Neural cell (in vitro differentiated cells): ENCODE measurements around the gene HMX1. TPM values are rescaled to one million over a fixed set of nuclear protein-coding genes. Genes with fewer than 3 reads are reported as not detected.

Experiments used
- H2AFZ ChIP-seq: fragments of 200-600, 300-800 bp; sonication (generic), shearing (Covaris generic); 2 replicates; pipeline ENCODE4 v1.6.0; 2014; ENCODE audit warnings: low read depth, mild to moderate bottlenecking, antibody characterized with exemption, low read length, moderate library complexity
- H3F3A ChIP-seq: fragments of 200-600 bp; shearing (Covaris generic); 2 replicates; pipeline ENCODE4 v1.6.1; 2016; ENCODE audit warnings: mild to moderate bottlenecking, moderate library complexity, mixed read lengths, antibody characterized with exemption, low read length; ENCODE audit not compliant: insufficient read depth, poor library complexity, severe bottlenecking
- H3K27ac ChIP-seq: fragments of 200-600, 300-800 bp; sonication (generic), shearing (Covaris generic); 2 replicates; pipeline ENCODE4 v1.5.1; 2014; ENCODE audit warnings: mild to moderate bottlenecking, low read length, moderate library complexity
- H3K27me3 ChIP-seq: fragments of 300-800, 200-600 bp; sonication (generic), shearing (Covaris generic); 2 replicates; pipeline ENCODE4 v1.6.0; 2014; ENCODE audit warnings: mild to moderate bottlenecking, low read depth, low read length, moderate library complexity; ENCODE audit not compliant: insufficient read depth
- H3K36me3 ChIP-seq: fragments of 300-800, 200-600 bp; sonication (generic), shearing (Covaris generic); 2 replicates; pipeline ENCODE4 v1.5.1; 2014; ENCODE audit warnings: mild to moderate bottlenecking, antibody characterized with exemption, low read length, moderate library complexity; ENCODE audit not compliant: insufficient read depth
- H3K4me2 ChIP-seq: fragments of 300-800, 200-600 bp; sonication (generic), shearing (Covaris generic); 2 replicates; pipeline ENCODE4 v1.6.0; 2014; ENCODE audit warnings: mild to moderate bottlenecking, low read length
- H3K4me3 ChIP-seq: fragments of 300-800, 200-600 bp; sonication (generic), shearing (Covaris generic); 2 replicates; pipeline ENCODE4 v1.5.1; 2014; ENCODE audit warnings: mild to moderate bottlenecking, low read length, moderate library complexity
- H3K79me2 ChIP-seq: fragments of 200-600 bp; shearing (Covaris generic); replicated peaks from 2 replicates; pipeline ENCODE4 v1.6.0; 2014; ENCODE audit warnings: mild to moderate bottlenecking, low read length, moderate library complexity; ENCODE audit not compliant: insufficient read depth
- H3K9ac ChIP-seq: fragments of 300-800, 200-600 bp; sonication (generic), shearing (Covaris generic); 2 replicates; pipeline ENCODE4 v1.6.1; 2016; ENCODE audit warnings: mild to moderate bottlenecking, low read length, mixed read lengths
- H3K9me2 ChIP-seq: fragments of 200-600 bp; shearing (Covaris generic); 2 replicates; pipeline ENCODE4 v1.6.1; 2016; ENCODE audit warnings: mild to moderate bottlenecking, low read length, mixed read lengths; ENCODE audit not compliant: insufficient read depth
- H3K9me3 ChIP-seq: fragments of 200-600, 300-800 bp; sonication (generic), shearing (Covaris generic); 2 replicates; pipeline ENCODE4 v1.6.1; 2016; ENCODE audit warnings: mild to moderate bottlenecking, mixed run types, low read length, moderate library complexity, mixed read lengths
- H4K20me1 ChIP-seq: fragments of 200-600 bp; shearing (Covaris generic); 2 replicates; pipeline ENCODE4 v1.6.1; 2016; ENCODE audit warnings: mild to moderate bottlenecking, mixed run types; ENCODE audit not compliant: insufficient read depth
- CTCF ChIP-seq: fragments of 450-650 bp; IDR thresholded peaks from 2 replicates; pipeline ENCODE4 v1.5.1; 2014; ENCODE audit warnings: antibody characterized with exemption, mild to moderate bottlenecking, moderate library complexity; ENCODE audit not compliant: poor library complexity, severe bottlenecking
- EP300 ChIP-seq: fragments of 450-650 bp; conservative IDR thresholded peaks from 2 replicates; pipeline ENCODE4 v1.6.1; 2014; ENCODE audit warnings: antibody characterized with exemption, mild to moderate bottlenecking, moderate library complexity; ENCODE audit not compliant: poor library complexity, severe bottlenecking
- EZH2 ChIP-seq: fragments of 200-600, 300-800 bp; shearing (Covaris generic), sonication (generic); IDR thresholded peaks from 2 replicates; pipeline ENCODE4 v1.6.1; 2014; ENCODE audit warnings: antibody characterized with exemption, low read length, borderline replicate concordance, mild to moderate bottlenecking; ENCODE audit not compliant: insufficient read depth, poor library complexity, severe bottlenecking
- MXI1 ChIP-seq: fragments of 450-650 bp; conservative IDR thresholded peaks from 2 replicates; pipeline ENCODE4 v1.6.1; 2014; ENCODE audit warnings: antibody characterized with exemption, mild to moderate bottlenecking; ENCODE audit not compliant: poor library complexity, severe bottlenecking
- POLR2AphosphoS5 ChIP-seq: IDR thresholded peaks from 2 replicates; pipeline ENCODE4 v1.6.1; 2012
- RAD21 ChIP-seq: fragments of 450-650 bp; conservative IDR thresholded peaks from 2 replicates; pipeline ENCODE4 v1.6.1; 2014; ENCODE audit warnings: antibody characterized with exemption, mild to moderate bottlenecking, moderate library complexity
- REST ChIP-seq: IDR thresholded peaks from 2 replicates; pipeline ENCODE4 v1.6.1; 2012; ENCODE audit warnings: borderline replicate concordance
- SMC3 ChIP-seq: fragments of 450-650 bp; conservative IDR thresholded peaks from 2 replicates; pipeline ENCODE4 v1.6.1; 2014; ENCODE audit warnings: antibody characterized with exemption, mild to moderate bottlenecking, moderate library complexity; ENCODE audit not compliant: poor library complexity
- TAF1 ChIP-seq: IDR thresholded peaks from 2 replicates; pipeline ENCODE4 v1.6.1; 2012; ENCODE audit warnings: low read depth
- polyA plus RNA-seq: library from polyadenylated mRNA; depleted of rRNA; stranded (reverse); fragments of >200 nt; gene quantifications from 2 replicates; pipeline ENCODE4 v1.2.3, GENCODE V29; 2014

HMX1 gene
- polyA plus RNA-seq, 1 donor from 2014 or later = 0.89 TPM

GRCh38 chr4:8917868-8918783 is 46.5 kb upstream of the HMX1 start:
- Histone ChIP-seq H3K9ac (no peak overlapping the region), H3K36me3 (no peaks in the 10 kb centered on the region), H3K79me2 (no peaks in the 10 kb centered on the region), H4K20me1 (no peaks in the 10 kb centered on the region), H3K27ac (no peak overlapping the region), H3K9me2 (no peaks in the 10 kb centered on the region), H3K9me3 (peaks cover 6% of the 10 kb centered on the region), H3K4me3 (no peak overlapping the region), H3F3A (no peaks in the 10 kb centered on the region), H2AFZ (no peak overlapping the region), H3K27me3 (peaks cover 6% of the 10 kb centered on the region), H3K4me2 (no peak overlapping the region)
- TF ChIP-seq CTCF (peak; percentile 97), MXI1 (no peak), SMC3 (peak; percentile 94), TAF1 (no peak), REST (no peak), RAD21 (peak; percentile 98), EZH2 (no peak), EP300 (no peak), POLR2AphosphoS5 (no peak)

- H3F3A ChIP-seq = no peaks in the 10 kb centered on the region
- H3K36me3 ChIP-seq = no peaks in the 10 kb centered on the region
- no peak overlapping the region for H3K4me3 ChIP-seq
- peaks cover 6% of the 10 kb centered on the region for H3K27me3 ChIP-seq
- no peaks in the 10 kb centered on the region for H3K9me2 ChIP-seq
- TF ChIP-seq RAD21 = no peak
- TF ChIP-seq TAF1 = no peak
- no peak for TF ChIP-seq POLR2AphosphoS5
- TF ChIP-seq CTCF = no peak
- TF ChIP-seq EZH2 = no peak
- TF ChIP-seq REST = no peak
- TF ChIP-seq SMC3 = no peak
- TF ChIP-seq EP300 = no peak
- no peak for TF ChIP-seq MXI1
- no peak overlapping the region for H2AFZ ChIP-seq
- no peak overlapping the region for H3K4me2 ChIP-seq
- H4K20me1 ChIP-seq = no peaks in the 10 kb centered on the region
- no peak overlapping the region for H3K9ac ChIP-seq
- H3K79me2 ChIP-seq = no peaks in the 10 kb centered on the region
- no peaks in the 10 kb centered on the region for H3K9me3 ChIP-seq
- no peak overlapping the region for H3K27ac ChIP-seq
These were observed 45.7 kb upstream of the HMX1 start for GRCh38 chr4:8917321-8917811.
